ENCODE measurements around the gene SVEP1. TPM values are rescaled to one million over a fixed set of nuclear protein-coding genes. Genes with fewer than 3 reads are reported as not detected.

Gene SVEP1
- total and polyA plus RNA-seq, 8 donors = 0.43 to 64.4 (median 8.4) TPM

GRCh38 chr9:110573305-110573704 lies 6.2 kb downstream of the SVEP1 start:
- no peaks in the 10 kb centered on the region for H3K36me3 ChIP-seq
- H3K4me1 ChIP-seq = no peaks in the 10 kb centered on the region
- no peaks in the 10 kb centered on the region for H3K9me3 ChIP-seq
- no peak for TF ChIP-seq EP300 (IDR thresholded peaks at IDR 0.05)
- TF ChIP-seq POLR2AphosphoS5 (IDR thresholded peaks at IDR 0.05) = no peak
- no peak for TF ChIP-seq CTCF (IDR thresholded peaks at IDR 0.05)
- no peak for TF ChIP-seq POLR2A (IDR thresholded peaks at IDR 0.05)
- H3K27me3 ChIP-seq = peaks cover 0 to 3% (median 3%) of the 10 kb centered on the region in 3 donors
- no peak overlapping the region for H3K27ac ChIP-seq
- H3K4me3 ChIP-seq = no peak overlapping the region
- intact Hi-C loops (cut with DNase I; ENCODE audit: low total_unique reads) = no loop called here
- WGBS, 5 donors = 72 to 79% (median 75%) methylated on average over 6 of the region's 6 CpGs
- no peak for DNase-seq

- no peaks in the 10 kb centered on the region for H3K27me3 ChIP-seq
- DNase-seq = no peak
- H3K27ac ChIP-seq = no peak overlapping the region
- TF ChIP-seq POLR2A (IDR thresholded peaks at IDR 0.05) (no peak), CTCF (IDR thresholded peaks at IDR 0.05) (no peak), POLR2AphosphoS5 (IDR thresholded peaks at IDR 0.05) (no peak), EP300 (IDR thresholded peaks at IDR 0.05) (no peak)
- no peak overlapping the region for H3K4me3 ChIP-seq
- no peaks in the 10 kb centered on the region for H3K36me3 ChIP-seq
- intact Hi-C loops (cut with DNase I; ENCODE audit: low total_unique reads) = no loop called here
- no peaks in the 10 kb centered on the region for H3K9me3 ChIP-seq
- WGBS, 5 donors = 68 to 89% (median 84%) methylated on average over 2 of the region's 2 CpGs
- no peaks in the 10 kb centered on the region for H3K4me1 ChIP-seq
Measured at GRCh38 chr9:110571801-110572483, 7.6 kb downstream of the SVEP1 start.

GRCh38 chr9:110566156-110566555 lies 13.4 kb downstream of the SVEP1 start:
- Histone ChIP-seq H3K36me3 (no peaks in the 10 kb centered on the region), H3K27me3 (no peaks in the 10 kb centered on the region), H3K27ac (no peak overlapping the region), H3K4me1 (no peaks in the 10 kb centered on the region), H3K9me3 (no peaks in the 10 kb centered on the region), H3K4me3 (no peak overlapping the region)
- DNase-seq = no peak
- TF ChIP-seq POLR2AphosphoS5 (IDR thresholded peaks at IDR 0.05) (no peak), CTCF (IDR thresholded peaks at IDR 0.05) (no peak), POLR2A (IDR thresholded peaks at IDR 0.05) (no peak), EP300 (IDR thresholded peaks at IDR 0.05) (no peak)
- 68 to 95% (median 82%) methylated on average over 1 of the region's 1 CpG for WGBS, 5 donors
- intact Hi-C loops (cut with DNase I; ENCODE audit: low total_unique reads) = no loop called here

- peaks cover 0 to 4% (median 0%) of the 10 kb centered on the region in 4 donors for H3K9me3 ChIP-seq
- no peaks in the 10 kb centered on the region for H3K36me3 ChIP-seq
- H3K4me1 ChIP-seq = no peaks in the 10 kb centered on the region
- H3K27me3 ChIP-seq = no peaks in the 10 kb centered on the region
- no peak overlapping the region for H3K27ac ChIP-seq
- intact Hi-C loops (cut with DNase I; ENCODE audit: low total_unique reads) = no loop called here
- no peak overlapping the region for H3K4me3 ChIP-seq
- DNase-seq = no peak
- WGBS, 5 donors = 78 to 93% (median 91%) methylated on average over 2 of the region's 2 CpGs
- no peak for TF ChIP-seq EP300 (IDR thresholded peaks at IDR 0.05)
Measured at GRCh38 chr9:110561826-110562225, 17.7 kb downstream of the SVEP1 start.

- Histone ChIP-seq H3K36me3 (no peaks in the 10 kb centered on the region), H3K9me3 (peaks cover 0 to 4% (median 0%) of the 10 kb centered on the region in 4 donors), H3K27ac (no peak overlapping the region), H3K4me3 (no peak overlapping the region), H3K27me3 (no peaks in the 10 kb centered on the region), H3K4me1 (peaks cover 0 to 17% (median 11%) of the 10 kb centered on the region in 4 donors)
- intact Hi-C loops (cut with DNase I; ENCODE audit: low total_unique reads) = no loop called here
- 60 to 81% (median 76%) methylated on average over 1 of the region's 1 CpG for WGBS, 5 donors
- no peak for DNase-seq
- TF ChIP-seq EP300 (IDR thresholded peaks at IDR 0.05) (no peak), POLR2A (IDR thresholded peaks at IDR 0.05) (no peak), POLR2AphosphoS5 (IDR thresholded peaks at IDR 0.05) (no peak), CTCF (IDR thresholded peaks at IDR 0.05) (no peak)
Measured at GRCh38 chr9:110559869-110560268, 19.7 kb downstream of the SVEP1 start.
